Effector memory CD4-positive, alpha-beta T cell (primary cell): ENCODE data around the gene DACT2.
"Not testable (repeated sequence)": the region's sequence is repeated elsewhere in the genome, so short reads cannot be mapped to it uniquely, and the experiment has no call there.

Experiments used
- DNase-seq, 3 donors: peaks; one replicate each; pipeline ENCODE4 v3.0.0-alpha.2; 2020
- H3K27ac ChIP-seq: 2 replicates; pipeline ENCODE4 v1.7.0; 2013; ENCODE audit warnings: mild to moderate bottlenecking, low read length, moderate library complexity; ENCODE audit not compliant: insufficient read depth, poor library complexity, severe bottlenecking
- H3K27me3 ChIP-seq: replicated peaks from 2 replicates; pipeline ENCODE4 v1.7.0; 2013; ENCODE audit warnings: mild to moderate bottlenecking, low read length; ENCODE audit not compliant: insufficient read depth, control insufficient read depth, poor library complexity, severe bottlenecking
- H3K36me3 ChIP-seq: 2 replicates; pipeline ENCODE4 v1.7.0; 2013; ENCODE audit warnings: mild to moderate bottlenecking, low read length, moderate library complexity; ENCODE audit not compliant: control insufficient read depth, insufficient read depth
- H3K4me1 ChIP-seq: 2 replicates; pipeline ENCODE4 v1.7.0; 2013; ENCODE audit warnings: low read length, mild to moderate bottlenecking; ENCODE audit not compliant: control insufficient read depth, insufficient read depth, poor library complexity, severe bottlenecking
- H3K4me3 ChIP-seq: 2 replicates; pipeline ENCODE4 v1.7.0; 2013; ENCODE audit warnings: low read length, low read depth, mild to moderate bottlenecking; ENCODE audit not compliant: insufficient read depth, poor library complexity, severe bottlenecking
- H3K9me3 ChIP-seq: 2 replicates; pipeline ENCODE4 v1.7.0; 2013; ENCODE audit warnings: mild to moderate bottlenecking, low read length, moderate library complexity; ENCODE audit not compliant: control insufficient read depth

DACT2 gene

GRCh38 chr6:168275168-168275567, 44.4 kb downstream of the DACT2 start:
- Histone ChIP-seq H3K9me3 (no peaks in the 10 kb centered on the region), H3K27ac (no peak overlapping the region), H3K4me3 (no peak overlapping the region), H3K36me3 (no peaks in the 10 kb centered on the region), H3K4me1 (no peaks in the 10 kb centered on the region), H3K27me3 (no peaks in the 10 kb centered on the region)
- DNase-seq = no peak

- no peak overlapping the region for H3K4me3 ChIP-seq
- no peak overlapping the region for H3K27ac ChIP-seq
- H3K4me1 ChIP-seq = no peaks in the 10 kb centered on the region
- no peaks in the 10 kb centered on the region for H3K9me3 ChIP-seq
- no peaks in the 10 kb centered on the region for H3K27me3 ChIP-seq
- no peaks in the 10 kb centered on the region for H3K36me3 ChIP-seq
- no peak for DNase-seq
These were observed 45.3 kb downstream of the DACT2 start for GRCh38 chr6:168274037-168274952.

- Histone ChIP-seq H3K27ac (no peak overlapping the region), H3K4me1 (no peaks in the 10 kb centered on the region), H3K4me3 (no peak overlapping the region), H3K36me3 (no peaks in the 10 kb centered on the region), H3K9me3 (no peaks in the 10 kb centered on the region), H3K27me3 (no peaks in the 10 kb centered on the region)
- DNase-seq = no peak
These were observed 46.0 kb downstream of the DACT2 start for GRCh38 chr6:168273441-168274036.

GRCh38 chr6:168272415-168273325, 46.9 kb downstream of the DACT2 start:
- H3K27me3 ChIP-seq = no peaks in the 10 kb centered on the region
- no peak overlapping the region for H3K27ac ChIP-seq
- H3K4me1 ChIP-seq = no peaks in the 10 kb centered on the region
- no peak for DNase-seq
- no peak overlapping the region for H3K4me3 ChIP-seq
- H3K9me3 ChIP-seq = no peaks in the 10 kb centered on the region
- H3K36me3 ChIP-seq = no peaks in the 10 kb centered on the region

- Histone ChIP-seq H3K4me1 (no peaks in the 10 kb centered on the region), H3K4me3 (no peak overlapping the region), H3K27ac (no peak overlapping the region), H3K27me3 (no peaks in the 10 kb centered on the region), H3K36me3 (no peaks in the 10 kb centered on the region), H3K9me3 (no peaks in the 10 kb centered on the region)
- no peak for DNase-seq
These were observed 49.1 kb downstream of the DACT2 start for GRCh38 chr6:168270274-168271172.

DNA sequence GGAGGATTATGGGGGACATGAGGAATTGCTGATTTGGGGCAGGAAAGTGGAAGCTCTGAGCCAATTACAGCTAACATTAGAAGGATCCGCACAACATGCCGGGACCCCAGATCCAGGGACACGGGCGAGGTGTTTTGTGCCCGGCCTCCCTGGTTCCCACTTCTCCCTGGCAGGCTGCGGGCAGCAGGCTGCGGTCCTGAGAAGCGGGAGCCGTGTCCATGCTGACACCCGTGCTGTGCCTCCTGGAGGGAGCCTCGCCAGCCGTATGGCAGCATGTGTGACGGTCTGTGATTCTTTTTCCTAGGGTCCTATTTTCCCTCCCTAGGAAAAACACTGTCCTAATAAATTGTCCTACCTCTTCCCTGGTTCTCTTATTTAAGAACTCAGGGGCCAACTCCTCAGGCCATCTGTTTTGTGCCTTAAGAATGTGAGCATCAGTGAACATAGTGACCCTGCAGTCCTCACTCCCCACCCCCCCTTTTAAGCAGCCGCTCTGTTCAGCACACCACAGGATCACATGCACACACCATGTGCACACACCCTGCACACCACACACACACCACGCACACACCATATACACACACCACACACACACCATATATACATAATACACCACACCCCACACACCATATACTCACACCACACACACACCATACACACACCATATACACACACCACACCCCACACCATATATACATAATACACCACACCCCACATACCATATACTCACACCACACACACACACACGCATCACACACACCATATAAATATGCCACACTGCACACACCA, 49.9 kb downstream of the DACT2 start:
- H3K9me3 ChIP-seq = no peaks in the 10 kb centered on the region
- no peak overlapping the region for H3K4me3 ChIP-seq
- H3K4me1 ChIP-seq = no peaks in the 10 kb centered on the region
- DNase-seq = no peak
- H3K27me3 ChIP-seq = no peaks in the 10 kb centered on the region
- no peaks in the 10 kb centered on the region for H3K36me3 ChIP-seq
- H3K27ac ChIP-seq = no peak overlapping the region

- H3K36me3 ChIP-seq = no peaks in the 10 kb centered on the region
- no peaks in the 10 kb centered on the region for H3K27me3 ChIP-seq
- no peaks in the 10 kb centered on the region for H3K4me1 ChIP-seq
- H3K4me3 ChIP-seq = no peak overlapping the region
- H3K9me3 ChIP-seq = no peaks in the 10 kb centered on the region
- no peak overlapping the region for H3K27ac ChIP-seq
- DNase-seq = no peak
These were observed 50.8 kb downstream of the DACT2 start for GRCh38 chr6:168268755-168269154.

- H3K36me3 ChIP-seq, H3K4me1 ChIP-seq, H3K27ac ChIP-seq, H3K9me3 ChIP-seq, H3K27me3 ChIP-seq, DNase-seq, H3K4me3 ChIP-seq: not testable (repeated sequence)
These were observed 51.8 kb downstream of the DACT2 start for GRCh38 chr6:168267779-168268178.
